Lung microvascular endothelial cell (primary cell): ENCODE data around the gene SIRT5. TPM values are rescaled to one million over a fixed set of nuclear protein-coding genes. Genes with fewer than 3 reads are reported as not detected.

ENCODE experiments used
- DNase-seq, 2 donors: peaks; one replicate each; pipeline versions ENCODE4 v3.0.0 to v3.0.0-alpha.2; 2010; ENCODE audit warnings: low read depth in 2 of 2
- total RNA-seq: library from RNA; depleted of rRNA; stranded (reverse); fragments of >200 nt; gene quantifications from 2 replicates; pipeline ENCODE4 v1.2.1, GENCODE V29; 2014

SIRT5 gene
- total RNA-seq, 1 donor from 2014 or later, result 7.1 TPM

DNA sequence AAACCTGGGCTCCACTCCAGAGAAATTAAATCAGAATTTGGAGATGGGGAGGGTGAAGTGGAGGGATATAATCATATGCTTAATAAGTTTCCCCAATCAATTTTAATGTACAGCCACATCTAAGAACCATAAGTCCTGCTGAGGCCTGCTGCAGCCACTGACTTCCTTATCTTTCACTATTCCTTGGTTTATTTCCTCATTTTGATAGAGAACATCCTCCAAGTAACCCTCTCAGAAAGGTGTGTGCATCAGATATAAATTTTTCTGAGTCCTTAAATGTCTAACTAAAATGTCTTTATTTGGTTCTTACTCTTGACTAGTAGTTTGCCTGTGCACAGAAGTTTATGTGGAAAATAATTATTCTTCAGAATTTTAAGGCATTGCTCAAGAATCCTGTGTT is 23.7 kb upstream of the SIRT5 start:
- DNase-seq, result no peak

GRCh38 chr6:13553646-13554045 is 20.8 kb upstream of the SIRT5 start:
- DNase-seq, result no peak

GRCh38 chr6:13554929-13555333 is 19.5 kb upstream of the SIRT5 start:
- peak; percentile 56 to 73 for DNase-seq

DNA sequence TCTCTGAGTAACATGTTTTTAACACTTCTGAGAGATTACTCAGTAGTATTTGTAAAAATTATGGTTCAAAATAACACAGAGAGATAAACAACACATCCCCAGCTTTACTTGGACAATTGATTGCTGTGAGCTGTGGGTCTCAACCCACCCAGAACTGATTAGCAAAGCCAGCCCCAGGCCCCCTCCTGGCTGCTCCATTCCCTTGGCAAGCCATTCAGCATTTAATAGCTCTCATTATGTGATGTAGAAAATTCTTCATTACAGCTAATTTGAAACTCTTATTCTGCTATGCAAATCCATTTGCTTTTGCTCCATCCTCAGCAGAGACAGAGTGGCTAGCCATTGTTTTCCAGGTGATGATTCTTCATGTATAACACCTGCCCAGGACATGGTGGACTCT is 16.6 kb upstream of the SIRT5 start:
- DNase-seq, result no peak

- peak in 1 of 2 donors; percentile 51 for DNase-seq
These were observed 15.7 kb upstream of the SIRT5 start for GRCh38 chr6:13558718-13559117.

- DNase-seq, result peak in 1 of 2 donors; percentile 71
These were observed 15.2 kb upstream of the SIRT5 start for GRCh38 chr6:13559251-13559650.

DNA sequence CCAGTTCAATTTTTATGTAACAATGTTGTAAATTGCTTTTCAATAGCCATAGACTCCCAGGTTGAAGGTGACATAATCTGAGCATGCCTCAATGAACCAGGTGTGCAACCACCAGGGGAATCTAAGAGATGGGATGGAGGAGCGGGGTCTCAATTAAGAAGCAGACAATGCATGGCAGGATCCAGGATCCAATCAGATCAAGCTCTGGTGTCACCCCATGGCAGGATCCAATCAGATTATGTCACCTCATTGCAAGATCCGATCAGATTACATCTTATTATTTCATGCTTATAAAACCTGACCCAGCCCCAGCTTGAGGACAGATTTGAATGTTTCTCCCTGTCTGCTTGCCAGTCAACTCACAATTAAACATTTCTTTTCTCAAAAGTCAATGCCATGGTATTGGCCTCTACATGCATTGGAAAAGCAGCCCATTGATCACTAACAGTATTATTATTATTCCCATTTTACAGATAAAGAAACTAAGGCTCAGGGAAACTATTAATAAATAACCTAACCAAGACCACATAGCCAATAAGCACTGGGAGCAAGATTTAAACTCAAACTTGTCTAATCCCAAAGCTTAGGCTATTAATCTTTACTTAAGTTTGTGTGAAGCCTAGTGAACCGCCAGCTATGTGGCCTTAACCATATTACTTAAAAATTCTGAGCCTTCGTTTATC is 14.3 kb upstream of the SIRT5 start:
- no peak for DNase-seq

DNA sequence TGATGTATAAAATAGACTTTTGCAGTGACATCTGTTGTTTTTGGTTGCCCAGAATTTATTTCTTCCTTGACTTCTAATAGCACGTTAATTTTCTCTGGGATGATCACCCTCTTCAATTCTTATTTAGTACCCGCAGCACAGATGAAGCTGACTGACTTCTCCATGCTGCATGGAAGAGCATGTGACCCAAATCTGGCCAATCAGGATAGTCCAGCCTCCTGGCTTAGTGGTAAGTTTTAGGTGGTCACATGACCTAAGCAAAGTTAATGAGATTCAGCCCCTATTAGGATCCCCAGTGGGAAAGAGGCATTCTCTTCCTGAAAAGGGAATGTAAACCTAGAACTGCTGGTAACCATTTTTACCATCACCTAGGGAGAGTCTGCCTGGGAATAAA is 13.8 kb upstream of the SIRT5 start:
- DNase-seq, result no peak

- DNase-seq, result no peak
These were observed 12.7 kb upstream of the SIRT5 start for GRCh38 chr6:13561624-13562267.

DNA sequence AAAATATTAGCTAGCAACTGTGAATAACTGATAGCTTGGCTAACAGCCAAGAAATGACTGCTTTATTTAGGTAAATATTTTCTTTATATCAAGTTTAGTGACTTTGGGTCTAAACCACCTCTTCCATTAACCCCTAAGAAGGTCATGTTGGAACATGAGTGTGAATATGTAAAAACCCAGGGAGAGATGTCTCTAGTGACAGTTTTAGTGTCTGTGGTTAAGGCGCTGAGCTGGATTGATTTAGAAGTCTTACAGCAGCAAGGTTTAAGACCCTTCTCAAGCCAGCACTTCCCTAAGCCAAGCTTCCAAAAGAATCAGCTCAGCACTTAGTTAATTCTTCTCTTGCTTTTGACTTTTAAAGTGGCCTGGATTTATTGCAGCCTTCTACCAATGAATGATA is 11.4 kb upstream of the SIRT5 start:
- no peak for DNase-seq

- DNase-seq, result no peak
These were observed 8.5 kb upstream of the SIRT5 start for GRCh38 chr6:13565921-13566320.

- no peak for DNase-seq
These were observed 7.9 kb upstream of the SIRT5 start for GRCh38 chr6:13566500-13566899.

- DNase-seq, result no peak
These were observed 5.4 kb upstream of the SIRT5 start for GRCh38 chr6:13568970-13569369.

GRCh38 chr6:13572240-13572639 is 2.2 kb upstream of the SIRT5 start:
- DNase-seq, result no peak

DNA sequence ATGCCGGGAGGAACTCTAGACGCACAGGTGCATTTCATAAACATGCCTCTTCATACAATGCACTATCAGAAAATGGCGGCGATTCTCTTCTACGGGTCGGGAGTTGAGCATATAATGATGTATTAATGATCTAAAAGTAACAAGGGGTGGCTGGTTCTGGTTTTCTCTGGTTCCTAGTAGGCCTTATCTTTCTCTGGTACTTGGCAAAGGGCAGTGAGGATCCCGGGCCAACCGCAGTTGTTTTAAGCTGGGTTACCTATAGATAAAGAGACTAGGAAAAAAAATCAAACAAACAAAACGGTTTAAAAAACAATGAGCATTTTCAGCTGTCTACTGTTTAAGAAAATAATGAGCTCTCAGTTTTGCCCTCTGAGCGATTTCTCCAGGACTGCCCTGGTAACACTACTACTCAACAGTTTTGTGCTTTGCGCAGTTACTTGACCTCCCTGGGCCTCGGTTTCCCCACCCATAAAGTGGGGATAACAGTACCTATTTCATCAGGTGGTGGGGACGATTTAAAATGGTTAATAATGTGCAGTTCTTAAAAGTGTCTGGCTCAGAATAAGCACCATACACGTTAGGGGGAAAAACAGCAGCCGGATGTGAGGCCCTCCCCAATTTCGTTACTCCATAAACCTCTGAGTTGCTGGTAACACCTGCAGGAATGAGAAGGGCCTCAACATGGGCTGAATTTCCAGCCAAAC is 1.3 kb upstream of the SIRT5 start:
- no peak for DNase-seq

GRCh38 chr6:13573669-13574110 is 711 bp upstream of the SIRT5 start:
- peak; percentile 58 to 59 for DNase-seq

DNA sequence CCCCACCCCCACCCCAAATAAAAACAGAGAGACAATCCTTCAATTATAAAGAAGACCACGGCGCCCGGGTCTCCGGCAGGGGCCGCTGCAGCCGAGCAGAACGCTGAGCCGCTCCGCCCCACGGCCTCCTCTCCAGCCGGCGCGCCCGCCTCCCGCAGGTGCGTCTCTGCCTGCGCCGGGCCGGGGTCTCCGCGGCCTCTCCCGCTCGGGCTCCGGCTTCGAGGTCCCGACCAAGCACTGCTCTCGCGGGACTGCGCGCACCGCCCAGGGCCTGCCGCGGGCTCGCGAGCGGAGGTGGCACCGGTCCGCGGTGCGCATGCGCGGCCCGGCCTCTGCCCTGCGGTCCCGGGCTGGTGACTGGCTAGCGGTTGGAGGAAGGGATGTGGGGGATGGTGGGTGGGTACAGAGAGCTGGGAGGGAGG is 241 bp upstream of the SIRT5 start:
- DNase-seq, result peak; percentile 94 to 97

GRCh38 chr6:13575377-13575775 is 975 bp downstream of the SIRT5 start:
- DNase-seq, result no peak

DNA sequence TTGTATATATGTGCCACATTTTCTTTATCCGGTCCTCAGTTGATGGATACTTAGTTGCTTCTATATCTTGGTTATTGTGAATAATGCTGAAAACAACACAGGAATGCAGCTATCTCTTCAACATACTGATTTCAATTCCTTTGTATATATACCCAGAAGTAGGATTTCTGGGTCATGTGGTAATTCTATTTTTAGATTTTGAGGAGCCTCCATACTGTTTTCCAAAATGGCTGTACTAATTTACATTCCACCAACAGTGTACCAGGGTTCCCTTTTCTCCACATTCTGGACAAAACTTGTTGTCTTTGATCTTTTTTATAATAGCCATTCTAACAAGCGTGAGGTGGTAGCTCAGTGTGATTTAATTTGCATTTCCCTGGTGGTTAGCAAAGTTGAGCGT is 1.6 kb downstream of the SIRT5 start:
- no peak for DNase-seq

DNA sequence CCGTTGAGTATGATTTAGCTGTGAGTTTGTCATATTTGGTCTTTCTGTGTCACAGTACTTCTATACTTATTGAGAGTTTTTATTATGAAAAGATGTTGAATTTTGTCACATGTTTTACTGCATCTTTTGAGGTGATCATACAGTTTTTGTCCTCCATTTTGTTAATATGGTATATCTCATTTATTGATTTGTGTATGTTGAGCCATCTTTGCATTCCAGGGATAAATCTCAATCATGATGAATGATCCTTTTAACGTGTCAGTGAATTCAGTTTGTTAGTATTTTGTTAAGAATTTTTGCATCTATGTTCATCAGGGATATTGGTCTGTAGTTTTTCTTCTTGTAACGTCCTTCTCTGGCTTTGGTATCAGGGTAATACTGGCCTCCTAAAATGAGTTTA is 3.5 kb downstream of the SIRT5 start:
- no peak for DNase-seq

GRCh38 chr6:13579911-13580310 is 5.5 kb downstream of the SIRT5 start:
- DNase-seq, result no peak

- no peak for DNase-seq
These were observed 7.4 kb downstream of the SIRT5 start for GRCh38 chr6:13581700-13582229.
